Islet of Langerhans (tissue), 1 donor: ENCODE results near the gene FNTB.

Experiments used
- FAIRE-seq: peaks from one replicate; lab custom pipeline; 2011; peaks lifted over from hg19 to GRCh38; lab: Jason Lieb, UNC

The FNTB gene

GRCh38 chr14:64953310-64953654 is 33.4 kb upstream of the FNTB start:
- FAIRE-seq: no peak

- no peak for FAIRE-seq
Measured at GRCh38 chr14:64953661-64954060, 33.0 kb upstream of the FNTB start.

GRCh38 chr14:64954491-64955240 is 32.0 kb upstream of the FNTB start:
- no peak for FAIRE-seq

- no peak for FAIRE-seq
Measured at GRCh38 chr14:64955297-64955696, 31.4 kb upstream of the FNTB start.

GRCh38 chr14:64956697-64957406 is 29.8 kb upstream of the FNTB start:
- no peak for FAIRE-seq

GRCh38 chr14:64958201-64958600 is 28.5 kb upstream of the FNTB start:
- FAIRE-seq: no peak

- no peak for FAIRE-seq
Measured at GRCh38 chr14:64958743-64959142, 28.0 kb upstream of the FNTB start.

- FAIRE-seq: no peak
Measured at GRCh38 chr14:64960762-64961276, 25.9 kb upstream of the FNTB start.

GRCh38 chr14:64963611-64964010 is 23.1 kb upstream of the FNTB start:
- FAIRE-seq: no peak

- FAIRE-seq: no peak
Measured at GRCh38 chr14:64965356-64966000, 21.2 kb upstream of the FNTB start.

GRCh38 chr14:64966976-64967375 is 19.7 kb upstream of the FNTB start:
- no peak for FAIRE-seq

- FAIRE-seq: no peak
Measured at GRCh38 chr14:64968167-64968566, 18.5 kb upstream of the FNTB start.

GRCh38 chr14:64968651-64969050 is 18.0 kb upstream of the FNTB start:
- no peak for FAIRE-seq

- no peak for FAIRE-seq
Measured at GRCh38 chr14:64970041-64970440, 16.7 kb upstream of the FNTB start.

GRCh38 chr14:64970776-64971477 is 15.8 kb upstream of the FNTB start:
- no peak for FAIRE-seq

- FAIRE-seq: no peak
Measured at GRCh38 chr14:64971491-64971942, 15.2 kb upstream of the FNTB start.

- FAIRE-seq: no peak
Measured at GRCh38 chr14:64971943-64972791, 14.5 kb upstream of the FNTB start, which contains the start of gene RAB15. TSS of gene RAB15 (minus strand) at chr14:64972336. CDS start at chr14:64972076, 260 bp downstream.

- no peak for FAIRE-seq
Measured at GRCh38 chr14:64973026-64973442, 13.7 kb upstream of the FNTB start.

GRCh38 chr14:64973826-64974225 is 12.9 kb upstream of the FNTB start:
- no peak for FAIRE-seq

- no peak for FAIRE-seq
Measured at GRCh38 chr14:64974563-64974962, 12.1 kb upstream of the FNTB start.

GRCh38 chr14:64979336-64980074 is 7.2 kb upstream of the FNTB start:
- FAIRE-seq: no peak
